NCI-H2107 treated with DMSO at 0.1 percent for 48 hours (cell line): ENCODE data around the gene TMEM131L.
"Not testable (repeated sequence)": the region's sequence is repeated elsewhere in the genome, so short reads cannot be mapped to it uniquely, and the experiment has no call there.

ENCODE experiments used
- DNase-seq: peaks from one replicate; lab custom pipeline; 2025; ENCODE audit not compliant: unreplicated experiment; lab: John Stamatoyannopoulos, UW

The TMEM131L gene

DNA sequence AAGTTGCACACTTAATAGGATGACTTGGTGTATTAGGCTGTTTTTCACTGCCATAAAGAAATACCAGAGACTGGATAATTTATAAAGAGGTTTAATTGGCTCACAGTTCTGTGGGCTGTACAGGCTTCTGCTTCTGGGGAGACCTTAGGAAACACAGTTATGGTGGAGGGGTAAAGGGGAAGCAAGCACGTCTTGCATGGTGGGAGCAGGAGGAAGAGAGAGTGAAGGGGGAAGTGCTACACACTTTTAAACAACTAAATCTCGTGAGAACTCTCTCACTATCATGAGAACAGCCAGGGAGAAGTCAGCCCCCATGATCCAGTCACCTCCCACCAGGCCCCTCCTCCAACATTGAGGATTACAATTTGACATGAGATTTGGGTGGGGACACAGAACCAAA lies 142.9 kb downstream of the TMEM131L start:
- DNase-seq = not testable (repeated sequence)

DNA sequence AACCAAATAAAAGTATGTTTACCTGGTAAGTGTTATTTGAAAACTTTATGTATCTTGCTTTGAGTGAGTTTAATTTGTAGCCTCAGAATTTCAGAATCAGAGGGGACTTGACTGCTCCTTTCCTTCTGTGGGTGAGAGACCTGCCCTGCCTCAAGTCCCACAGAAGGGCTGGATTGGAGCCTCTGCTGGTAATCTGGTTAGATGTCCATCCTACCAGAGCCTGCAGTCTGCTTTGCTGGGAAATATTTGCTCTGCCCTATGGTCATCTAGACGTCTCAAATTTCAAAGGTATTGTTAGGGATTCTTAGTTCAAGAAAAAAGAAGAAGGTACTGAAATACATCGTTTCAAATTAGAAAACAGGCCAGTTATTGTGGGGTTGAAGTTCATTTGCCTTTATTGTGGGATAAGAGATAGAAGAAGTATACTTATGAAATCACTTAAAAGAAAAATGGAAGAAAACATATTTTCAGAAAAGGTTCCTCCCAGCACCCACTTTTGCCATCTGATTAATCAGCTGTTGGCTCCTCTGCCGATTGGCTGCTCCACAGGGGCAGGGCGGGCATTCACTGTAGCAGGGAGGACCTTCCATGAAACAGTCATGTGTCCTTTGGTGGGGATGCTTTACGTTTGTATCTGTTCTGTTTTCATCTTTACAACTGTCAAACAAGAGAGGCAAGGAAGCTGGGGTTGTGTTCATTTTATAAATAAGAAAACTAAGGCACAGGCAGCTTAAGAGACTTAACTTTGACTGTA lies 144.6 kb downstream of the TMEM131L start:
- no peak for DNase-seq

DNA sequence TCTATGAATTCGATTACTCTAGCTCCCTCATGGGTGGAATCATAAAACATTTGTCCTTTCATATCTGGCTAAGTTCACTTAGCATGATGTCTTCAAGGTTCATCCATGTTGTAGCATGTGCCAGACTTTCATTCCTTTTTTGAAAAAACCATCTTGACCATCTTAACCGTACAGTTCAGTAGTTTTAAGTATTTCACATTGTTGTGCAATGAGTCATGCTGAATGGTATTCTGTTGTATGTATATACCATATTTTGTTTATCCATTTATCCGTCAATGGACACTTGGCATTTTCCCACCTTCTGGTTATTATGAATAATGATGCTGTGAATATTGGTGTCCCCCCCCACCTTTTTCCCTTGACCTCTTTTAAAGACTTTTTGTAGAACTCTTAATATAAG lies 145.5 kb downstream of the TMEM131L start:
- no peak for DNase-seq

DNA sequence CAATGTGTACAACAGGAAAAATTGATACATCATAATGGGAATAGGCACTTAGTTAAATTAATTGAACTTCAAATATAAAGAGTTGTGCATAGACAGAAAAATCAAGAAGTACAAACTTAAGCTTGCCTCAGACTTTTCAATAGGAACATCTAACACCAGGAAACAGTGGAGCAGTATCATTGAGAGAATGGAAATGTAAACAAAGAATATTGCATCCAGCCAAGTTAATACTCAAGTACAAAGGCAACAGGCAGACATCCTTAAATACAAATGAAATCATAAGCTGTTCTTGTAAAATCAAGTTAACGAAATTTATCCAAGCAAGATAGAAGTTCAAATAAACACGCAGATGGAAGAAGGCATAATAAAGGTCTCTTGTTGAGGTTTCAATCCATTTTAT lies 146.7 kb downstream of the TMEM131L start:
- DNase-seq = no peak

DNA sequence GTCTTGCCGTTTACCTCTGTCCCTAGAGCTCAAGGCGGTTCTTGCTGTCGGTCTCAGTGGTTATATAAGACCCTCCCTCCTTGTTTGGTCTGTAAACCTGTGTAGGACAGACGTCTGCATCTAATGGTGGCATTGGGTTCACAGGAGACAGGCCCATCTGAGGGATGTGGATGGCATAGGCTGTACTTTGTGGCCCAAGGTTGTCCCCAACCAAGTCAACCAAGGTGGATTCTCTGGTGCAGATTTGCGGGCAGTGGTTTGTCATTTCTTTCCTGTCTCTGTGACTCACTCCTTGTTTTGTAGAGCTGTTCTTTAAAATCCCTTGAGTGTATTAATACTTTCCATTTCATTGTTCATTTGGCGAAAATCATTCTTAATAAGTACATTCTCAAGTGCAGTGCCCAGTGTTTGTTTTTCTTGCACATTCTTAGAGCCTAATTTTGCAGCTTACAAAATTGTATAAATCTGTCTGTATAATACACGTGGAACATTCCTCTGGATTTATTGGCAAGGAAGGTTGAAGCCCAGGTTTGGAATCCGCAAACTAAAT lies 149.9 kb downstream of the TMEM131L start:
- DNase-seq = no peak

DNA sequence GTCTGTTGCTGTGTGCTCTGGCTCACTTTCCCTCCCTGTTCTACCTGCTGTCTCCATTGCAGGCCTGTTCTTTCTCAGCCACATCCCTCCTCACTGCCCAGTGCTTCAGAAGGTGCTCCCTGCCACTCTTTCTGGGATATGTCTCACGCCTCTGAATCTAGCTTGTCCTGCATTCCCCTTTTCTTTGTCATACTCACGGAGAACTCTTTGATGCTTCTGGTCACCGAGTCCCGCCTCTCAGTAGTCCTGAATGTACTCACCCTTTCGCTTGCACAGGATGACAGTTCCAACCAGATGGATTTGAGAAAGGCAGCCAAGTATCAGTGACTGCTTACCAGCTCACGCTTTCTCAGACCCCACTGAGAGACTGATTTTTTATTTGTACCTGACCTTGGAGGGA lies 152.7 kb downstream of the TMEM131L start:
- DNase-seq = no peak

DNA sequence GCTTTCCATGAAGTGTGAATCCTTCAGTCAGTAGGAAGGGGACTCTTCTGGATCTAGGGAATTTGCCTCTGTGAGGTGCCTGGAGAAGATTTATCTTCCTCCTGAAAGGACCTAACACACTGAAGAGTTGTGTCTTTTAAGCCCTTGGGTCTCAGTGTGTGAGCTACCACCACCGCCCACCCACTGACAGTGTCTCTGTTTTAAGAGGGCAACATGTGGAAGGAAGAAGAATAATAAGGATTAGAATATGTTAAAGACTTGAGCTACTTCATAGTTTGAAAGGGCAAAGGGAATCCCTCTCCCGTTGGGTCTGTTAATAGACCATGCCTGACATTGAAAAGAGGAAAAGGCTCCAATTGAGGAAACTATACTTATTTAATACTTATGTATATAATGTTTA lies 153.7 kb downstream of the TMEM131L start:
- no peak for DNase-seq

DNA sequence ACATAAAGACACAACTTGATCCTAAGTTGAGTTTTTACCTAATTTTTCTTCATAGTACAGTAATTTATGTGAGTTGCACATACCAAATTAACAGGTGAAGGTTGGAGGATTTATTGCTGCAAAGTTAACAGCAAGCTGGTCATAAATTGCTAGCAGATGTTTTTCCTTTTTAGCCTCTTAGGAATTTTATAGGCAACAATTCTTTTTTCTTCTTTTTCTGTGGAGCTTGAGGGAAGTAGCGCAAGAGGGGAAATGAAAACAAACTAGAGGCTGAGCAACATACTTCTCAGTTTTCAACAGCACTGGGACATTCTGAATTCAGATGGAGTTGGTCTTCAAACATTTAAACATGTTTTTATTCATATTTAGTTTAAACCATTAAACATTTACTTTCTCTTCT lies 154.2 kb downstream of the TMEM131L start:
- DNase-seq = no peak

DNA sequence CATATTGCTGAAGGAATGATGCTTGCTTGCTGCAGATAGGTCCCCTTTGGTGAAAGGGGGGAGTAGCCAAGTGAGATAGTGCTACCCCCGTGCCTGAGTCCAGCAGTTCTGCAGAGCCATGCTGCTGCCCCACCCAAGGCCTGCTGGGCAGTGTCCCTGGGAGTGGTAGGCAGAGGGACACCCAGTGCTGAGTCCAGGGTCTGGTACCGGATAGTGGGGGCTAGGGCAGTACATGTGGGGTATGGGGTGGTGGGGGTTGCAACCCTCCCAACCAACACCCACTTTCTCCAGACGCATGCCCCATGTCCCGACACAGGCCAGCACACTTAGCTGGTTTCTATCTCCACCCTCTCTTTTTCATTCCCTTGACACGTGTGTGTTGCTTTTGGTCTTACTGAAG lies 155.9 kb downstream of the TMEM131L start:
- no peak for DNase-seq

DNA sequence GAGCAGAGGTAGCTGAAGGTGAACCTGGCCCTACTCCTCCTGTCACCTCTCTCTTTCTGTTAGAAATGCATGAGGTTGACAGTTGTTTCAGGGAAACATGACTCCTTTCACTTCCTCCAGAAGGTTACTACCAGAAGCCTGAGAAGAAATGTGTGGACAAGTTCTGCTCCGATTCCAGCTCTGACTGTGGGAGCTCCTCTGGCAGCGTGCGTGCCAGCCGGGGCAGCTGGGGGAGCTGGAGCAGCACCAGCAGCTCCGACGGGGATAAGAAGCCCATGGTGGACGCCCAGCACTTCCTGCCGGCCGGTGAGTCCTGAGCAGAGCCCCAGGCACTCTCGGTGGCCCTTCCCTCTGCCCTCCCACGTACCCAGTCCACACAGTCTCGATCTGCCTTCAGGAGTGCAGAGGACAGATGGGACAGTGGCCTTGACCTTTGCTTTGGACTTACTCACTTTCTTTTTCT lies 156.6 kb downstream of the TMEM131L start:
- no peak for DNase-seq

DNA sequence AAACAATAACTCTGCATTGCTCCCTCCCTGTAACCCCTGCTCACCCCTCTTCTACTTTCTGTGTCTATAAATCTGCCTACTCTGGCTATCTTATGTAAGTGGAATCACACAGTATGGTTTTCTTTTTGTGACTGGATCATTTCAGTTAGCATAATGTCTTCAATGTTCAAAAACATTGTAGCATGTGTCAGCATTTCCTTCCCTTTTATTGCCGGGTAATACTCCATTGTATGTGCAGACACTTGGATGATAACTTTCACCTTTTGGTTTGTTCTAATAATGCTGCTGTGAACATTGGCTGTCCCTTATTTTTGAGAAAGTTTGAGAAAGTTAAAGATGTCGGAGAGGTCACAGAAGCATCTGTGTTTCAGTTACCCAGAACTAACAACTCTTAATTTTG lies 157.3 kb downstream of the TMEM131L start:
- no peak for DNase-seq

DNA sequence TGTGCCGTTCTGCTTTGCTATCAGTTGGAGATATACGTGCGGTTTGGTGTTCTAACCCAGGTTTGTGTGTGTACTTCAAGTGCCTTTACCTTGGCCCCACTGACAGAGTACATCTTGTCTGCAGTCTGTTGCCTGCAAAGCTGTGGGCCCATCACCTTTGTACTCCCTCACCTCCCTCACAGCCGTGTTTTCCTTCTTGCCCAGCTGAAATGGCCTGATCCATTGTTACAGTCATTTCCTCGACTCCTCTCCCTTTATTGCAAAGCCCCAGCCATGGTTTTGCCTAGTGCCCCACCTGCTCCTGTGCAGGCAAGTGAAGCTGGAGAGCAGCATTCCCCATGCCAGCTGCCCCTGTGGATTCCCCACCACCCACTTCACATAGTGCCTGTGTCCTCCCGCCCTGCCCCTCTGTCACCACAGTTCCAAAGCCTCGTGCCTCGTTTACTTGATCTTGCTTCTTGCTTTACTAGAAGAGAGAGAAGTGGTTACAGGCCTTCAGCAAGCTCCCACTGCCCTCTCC lies 162.7 kb downstream of the TMEM131L start:
- DNase-seq = no peak

DNA sequence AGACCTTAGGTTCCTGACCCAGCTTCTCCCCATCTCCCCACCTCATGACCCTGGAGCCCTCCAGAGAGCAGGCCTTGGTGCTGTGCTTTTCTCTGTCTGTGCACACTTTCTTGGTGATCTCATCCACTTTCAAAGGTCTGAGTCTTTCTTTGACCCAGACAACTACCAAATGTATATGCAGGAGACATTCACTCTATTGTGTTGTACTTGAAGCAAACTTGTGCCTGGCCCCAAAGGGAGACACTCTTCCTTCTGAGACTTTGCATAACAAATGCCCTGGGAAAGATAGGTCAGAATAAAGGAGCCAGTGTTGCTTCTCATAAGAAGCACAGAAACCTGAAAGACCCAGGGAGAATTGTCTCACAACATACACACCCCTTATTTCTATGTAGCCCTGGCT lies 163.6 kb downstream of the TMEM131L start:
- DNase-seq = no peak

DNA sequence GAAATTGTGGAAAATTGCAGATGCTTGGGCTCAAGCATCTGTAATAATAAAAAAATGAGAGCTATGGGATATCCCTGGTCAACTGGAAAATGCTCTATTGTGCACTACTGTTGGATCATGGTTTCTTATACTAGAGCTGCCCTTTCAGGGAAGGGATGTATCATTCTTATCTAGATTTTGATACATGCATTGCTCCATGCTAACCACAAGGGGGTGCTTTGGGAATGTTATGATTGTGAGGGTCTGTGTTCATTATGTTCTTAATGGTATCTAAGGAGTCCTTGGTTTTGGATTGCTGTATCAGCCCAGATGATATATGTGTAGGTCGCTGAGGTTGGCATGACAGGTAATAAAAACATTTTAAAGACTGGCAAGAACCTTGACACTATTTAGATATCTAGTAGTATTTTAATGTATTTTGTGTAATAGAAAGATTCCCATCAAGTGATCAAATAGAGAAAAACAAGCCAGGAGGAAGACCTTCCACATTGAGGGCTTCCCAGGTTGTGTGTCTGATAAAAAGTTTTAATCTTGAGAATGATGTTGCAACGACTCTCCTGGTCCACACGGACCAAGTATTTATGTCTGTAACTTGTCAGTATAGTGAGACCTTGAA lies 168.7 kb downstream of the TMEM131L start:
- DNase-seq = no peak

DNA sequence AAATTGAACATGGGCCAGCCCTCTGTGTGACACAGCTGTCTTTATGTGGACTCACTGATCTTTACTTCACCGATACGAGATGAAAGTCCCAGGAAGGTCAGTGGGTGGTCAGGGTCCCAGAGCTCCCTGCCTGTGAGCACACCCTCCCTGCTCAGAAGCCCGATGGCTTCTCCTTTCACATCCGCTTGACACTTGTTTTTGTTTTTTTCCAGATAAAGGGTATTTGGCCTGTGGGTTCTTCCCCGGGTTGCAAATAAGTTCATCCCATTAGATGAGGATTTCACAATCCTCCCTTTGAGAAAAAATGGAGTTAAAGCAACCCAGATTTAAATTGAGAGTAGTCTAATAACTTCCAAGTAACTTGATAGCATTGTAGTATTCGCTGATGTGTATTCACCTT lies 169.7 kb downstream of the TMEM131L start:
- DNase-seq = no peak

DNA sequence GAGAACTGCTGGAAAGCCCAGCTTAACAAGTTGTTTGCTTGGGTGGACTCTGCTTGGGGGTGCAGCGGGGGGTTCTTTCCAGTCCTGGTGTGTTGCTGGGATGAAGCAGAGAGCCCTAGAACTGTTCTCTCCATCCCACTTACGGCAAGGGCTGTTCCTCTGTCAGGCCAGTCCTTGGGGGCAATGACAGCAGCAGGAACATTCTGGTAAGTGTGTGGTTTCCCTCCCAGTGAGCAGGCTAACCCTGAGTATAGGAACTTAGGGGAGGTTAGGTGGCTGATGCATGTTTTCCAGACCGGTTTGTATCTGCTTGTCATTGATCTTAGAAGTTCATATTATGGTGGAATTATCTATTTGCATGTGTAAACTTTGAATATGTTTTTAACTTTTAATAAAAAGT lies 171.0 kb downstream of the TMEM131L start:
- DNase-seq = no peak

DNA sequence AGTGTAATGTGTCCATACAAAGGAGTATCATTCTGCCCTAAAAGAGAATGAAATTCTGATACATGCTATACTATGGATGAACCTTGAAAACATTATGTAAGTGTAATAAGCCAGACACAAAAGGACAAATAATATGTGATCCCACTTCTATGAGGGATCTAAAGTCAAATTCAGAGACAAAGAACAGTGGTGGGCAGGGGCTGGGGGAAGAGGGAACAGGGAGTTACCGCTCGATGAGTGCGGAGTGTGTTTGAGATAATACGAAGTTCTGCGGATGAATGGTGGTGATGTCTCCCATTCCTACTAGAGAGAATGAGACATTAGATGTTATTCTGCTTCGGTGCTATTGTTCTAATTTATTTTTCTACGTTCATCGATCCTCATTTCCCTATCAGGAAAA lies 171.9 kb downstream of the TMEM131L start:
- no peak for DNase-seq

DNA sequence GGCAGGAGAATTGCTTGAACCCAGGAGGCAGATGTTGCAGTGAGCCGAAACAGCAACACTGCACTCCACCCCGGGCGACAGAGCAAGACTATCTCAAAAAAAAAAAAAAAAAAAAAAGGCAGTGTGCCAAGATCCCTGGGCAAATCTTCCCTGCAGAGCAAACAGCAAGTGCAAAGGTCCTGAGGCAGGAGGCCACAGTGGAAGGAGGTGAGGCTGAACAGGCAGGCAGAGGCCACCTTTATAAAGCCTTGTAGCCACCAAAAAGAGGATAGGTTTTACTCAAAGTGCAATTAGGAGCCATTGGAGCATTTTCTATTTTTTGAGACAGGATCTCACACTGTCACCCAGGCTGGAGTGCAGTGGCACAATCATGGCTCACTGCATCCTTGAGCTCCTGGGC lies 172.8 kb downstream of the TMEM131L start:
- DNase-seq = no peak

DNA sequence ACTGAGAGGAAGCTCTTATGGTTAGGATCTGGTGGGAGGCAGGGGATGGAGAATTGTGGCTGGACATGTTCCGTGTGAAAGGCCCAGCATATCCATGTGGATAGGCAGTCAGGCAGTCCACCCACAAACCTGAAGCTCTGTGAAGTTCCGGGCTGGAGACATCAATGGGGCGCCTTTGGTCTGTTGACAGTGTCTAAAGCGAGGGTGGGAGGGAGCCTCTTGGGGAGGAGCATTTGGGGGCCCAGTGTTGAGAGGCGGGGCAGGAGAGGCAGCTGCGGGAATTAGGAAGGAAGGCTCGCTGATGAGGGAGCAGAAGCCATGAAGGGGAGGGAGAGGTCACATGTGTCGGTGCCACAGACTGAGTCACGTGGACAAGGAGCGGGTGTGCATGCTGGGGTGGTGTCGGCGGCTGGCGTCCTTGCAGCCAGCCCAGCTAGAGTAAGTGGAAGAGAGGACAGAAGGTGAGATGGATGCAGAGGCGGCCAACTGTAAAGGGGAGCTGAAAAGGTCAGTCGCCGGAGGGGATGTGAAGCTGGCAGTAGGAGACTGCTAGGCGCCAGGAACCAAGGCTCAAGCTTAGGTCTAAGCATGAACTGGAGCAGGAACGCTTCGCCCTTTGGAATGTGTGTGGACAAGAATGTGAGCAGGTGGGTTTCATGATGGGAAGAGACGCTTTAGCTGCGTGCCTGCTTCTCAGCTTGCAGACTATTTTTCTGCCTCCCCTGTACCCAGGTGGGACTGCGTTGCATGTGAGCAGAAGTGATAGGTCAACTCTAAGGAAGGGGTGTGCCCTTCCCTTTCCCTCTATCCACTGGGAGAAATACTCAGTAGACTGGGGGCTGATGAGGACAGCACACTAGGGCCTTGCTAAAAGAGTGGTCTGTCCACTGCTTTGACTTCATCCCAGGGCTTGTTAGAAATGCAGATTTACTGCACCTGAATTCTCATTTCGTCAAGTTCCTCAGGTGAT lies 174.0 kb downstream of the TMEM131L start:
- no peak for DNase-seq

DNA sequence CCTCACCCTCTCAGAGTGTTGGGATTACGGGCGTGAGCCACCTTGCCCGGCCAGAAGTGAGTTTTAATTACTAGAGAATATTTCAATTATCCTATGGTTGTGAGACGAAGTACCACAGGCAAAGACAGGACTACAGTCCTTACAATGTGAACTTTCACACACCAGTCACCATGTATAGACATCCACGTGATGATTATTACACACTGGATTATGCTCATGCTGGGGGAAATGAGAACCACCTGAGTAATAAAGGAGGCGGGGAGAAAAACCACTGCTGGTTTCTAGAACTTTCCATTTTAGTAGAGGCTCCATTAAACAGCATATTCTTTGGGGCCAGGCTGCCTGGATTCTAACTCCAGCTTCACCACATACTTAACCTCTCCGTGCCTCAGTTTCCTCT lies 175.4 kb downstream of the TMEM131L start:
- no peak for DNase-seq
